A673 (cell line): Measurements from ENCODE around the gene TBC1D13. TPM values are rescaled to one million over a fixed set of nuclear protein-coding genes. Genes with fewer than 3 reads are reported as not detected.

Source experiments
- BruUV-seq: library from RNA; stranded (reverse); fragments of 400-500 nt; replicated peaks from 2 replicates; lab custom pipeline; 2021; lab: Mats Ljungman, UMichigan
- CTCF ChIA-PET: fragments of 300-600 bp; sonication (Branson Sonifier 250); formaldehyde crosslinking; loops from one replicate; lab custom pipeline; 2022; ENCODE audit warnings: antibody characterized with exemption; lab: Charles Lee
- POLR2A ChIA-PET: fragments of 300-600 bp; sonication (Branson Sonifier 250); formaldehyde crosslinking; loops from one replicate; lab custom pipeline; 2022; ENCODE audit warnings: antibody characterized with exemption; ENCODE audit not compliant: low non-redundant PET; lab: Charles Lee
- DNase-seq: peaks from one replicate; pipeline ENCODE4 v3.0.0-alpha.2; 2015; ENCODE audit warnings: low spot score
- H3K27ac ChIP-seq: fragments of 200-600 bp; sonication (generic); 2 replicates; pipeline ENCODE4 v1.5.1; 2016; ENCODE audit warnings: mixed run types, low read depth, mild to moderate bottlenecking, mixed read lengths, antibody characterized with exemption, low read length; ENCODE audit not compliant: poor library complexity, severe bottlenecking
- H3K27me3 ChIP-seq: fragments of 200-600 bp; sonication (generic); replicated peaks from 2 replicates; pipeline ENCODE4 v1.6.1; 2017; ENCODE audit warnings: mixed run types, low read depth, mild to moderate bottlenecking, mixed read lengths, antibody characterized with exemption, low read length; ENCODE audit not compliant: insufficient read depth, poor library complexity
- H3K36me3 ChIP-seq: fragments of 200-600 bp; sonication (generic); 2 replicates; pipeline ENCODE4 v1.6.1; 2016; ENCODE audit warnings: mixed run types, mild to moderate bottlenecking, mixed read lengths, antibody characterized with exemption, low read length; ENCODE audit not compliant: insufficient read depth, poor library complexity, severe bottlenecking
- H3K4me1 ChIP-seq: fragments of 200-600 bp; sonication (generic); 2 replicates; pipeline ENCODE4 v1.6.1; 2017; ENCODE audit warnings: mixed run types, mild to moderate bottlenecking, mixed read lengths, antibody characterized with exemption, low read length; ENCODE audit not compliant: insufficient read depth, poor library complexity, severe bottlenecking
- H3K4me3 ChIP-seq: fragments of 200-600 bp; sonication (generic); 2 replicates; pipeline ENCODE4 v1.5.1; 2016; ENCODE audit warnings: low read depth, mixed run types, mild to moderate bottlenecking, mixed read lengths, low read length; ENCODE audit not compliant: poor library complexity, severe bottlenecking
- H3K9me3 ChIP-seq: fragments of 200-600 bp; sonication (generic); 2 replicates; pipeline ENCODE4 v1.6.1; 2016; ENCODE audit warnings: mixed run types, low read depth, mild to moderate bottlenecking, mixed read lengths, antibody characterized with exemption, low read length; ENCODE audit not compliant: poor library complexity, severe bottlenecking
- CTCF ChIP-seq: fragments of 300-800, 200-600 bp; sonication (generic); conservative IDR thresholded peaks from 2 replicates; pipeline ENCODE4 v1.5.1; 2017; ENCODE audit warnings: low read depth, mild to moderate bottlenecking, antibody characterized with exemption, low read length, moderate library complexity, mixed read lengths
- EZH2 ChIP-seq: fragments of 200-600 bp; sonication (generic); IDR thresholded peaks from 2 replicates; pipeline ENCODE4 v1.6.1; 2017; ENCODE audit warnings: borderline replicate concordance, low read depth, mild to moderate bottlenecking, mixed read lengths, antibody characterized with exemption, low read length; ENCODE audit not compliant: poor library complexity, severe bottlenecking
- intact Hi-C: fragments of 100-400 bp; cut with micrococcal nuclease; formaldehyde crosslinking; loops from one replicate; pipeline ENCODE4 v1.10.0; 2022; ENCODE audit not compliant: unreplicated experiment
- total RNA-seq: library from RNA; stranded (reverse); gene quantifications from 2 replicates; pipeline ENCODE4 v1.2.3, GENCODE V29; 2021

The TBC1D13 gene
- total RNA-seq, 1 experiment from 2014 or later: 26.7 TPM

DNA sequence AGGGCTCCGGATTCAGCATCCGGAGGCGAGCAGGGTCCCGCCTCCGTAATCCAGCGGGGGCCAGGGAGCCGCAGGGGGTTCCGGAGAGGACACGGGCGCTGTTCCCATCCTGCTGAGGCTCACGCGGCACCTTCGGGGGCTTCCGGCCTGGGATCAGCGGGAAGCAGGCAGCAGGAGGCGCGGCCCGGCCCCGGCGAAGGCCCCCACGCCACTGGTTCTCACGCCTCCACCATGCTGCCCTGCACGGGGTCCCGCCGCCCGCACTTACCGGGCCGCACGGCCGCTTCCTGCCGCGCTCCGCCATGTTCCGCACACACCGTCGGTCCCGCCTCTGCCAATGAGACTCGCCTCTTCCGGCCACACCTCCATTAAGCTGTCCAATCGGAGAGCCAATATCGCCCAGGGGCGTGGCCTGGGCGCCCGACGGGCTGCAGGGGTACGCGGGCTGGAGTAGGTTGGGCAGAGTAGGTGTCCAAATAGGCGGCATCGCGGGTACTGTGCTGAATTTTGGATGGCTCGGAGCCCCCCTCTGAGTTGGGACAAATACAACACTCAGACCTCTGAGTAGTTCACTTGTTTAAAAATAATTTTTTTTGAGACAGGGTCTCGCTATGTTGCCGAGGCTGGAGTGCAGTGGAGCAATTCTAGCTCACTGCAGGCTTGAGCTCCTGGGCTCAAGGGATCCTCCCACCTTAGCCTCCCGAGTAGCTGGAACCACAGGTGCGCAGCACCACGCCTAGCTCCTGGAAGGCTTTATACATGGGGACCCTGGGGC is 42.6 kb downstream of the TBC1D13 start, which contains the start of gene SPOUT1:
SPOUT1 (minus strand) TSS at position 318 of the 775 bp plus-strand sequence; CDS start at position 304, 14 bp downstream.
- no TSS peak for BruUV-seq
- intact Hi-C loops: no loop called here

GRCh38 chr9:128833696-128834095 is 46.6 kb downstream of the TBC1D13 start:
- no TSS peak for BruUV-seq
- ChIA-PET CTCF (no interaction called here), POLR2A (no interaction called here)
- no peak for DNase-seq
- H3K36me3 ChIP-seq: peaks cover 3% of the 10 kb centered on the region
- intact Hi-C loops: no loop called here
- H3K4me3 ChIP-seq: no peak overlapping the region
- no peak overlapping the region for H3K27ac ChIP-seq
- no peaks in the 10 kb centered on the region for H3K27me3 ChIP-seq
- TF ChIP-seq EZH2 (no peak), CTCF (no peak)
- no peaks in the 10 kb centered on the region for H3K9me3 ChIP-seq
- peaks cover 4% of the 10 kb centered on the region for H3K4me1 ChIP-seq

More for the DNA sequence above, 42.6 kb downstream of the TBC1D13 start, which contains the start of gene SPOUT1:
- H3K27ac ChIP-seq: peak within 1 kb of the TSS; percentile 82
- ChIA-PET POLR2A (interaction anchor here (0.6 kb wide), 3 partner anchors 8 to 96 kb away, joined by 3 read pairs; no protein-coding TSS in a partner anchor), CTCF (interaction anchor here (1.0 to 1.7 kb wide), 2 partner anchors 10 to 11 kb away, joined by 6 to 10 read pairs; partner anchors contain the start of gene ENDOG)
- H3K4me3 ChIP-seq: peak within 1 kb of the TSS; percentile 63
- peak; percentile 97 for DNase-seq
- peaks cover 35% of the 10 kb centered on the region for H3K36me3 ChIP-seq
- H3K27me3 ChIP-seq: no peaks in the 10 kb centered on the region
- H3K4me1 ChIP-seq: peaks cover 7% of the 10 kb centered on the region
- no peaks in the 10 kb centered on the region for H3K9me3 ChIP-seq
- TF ChIP-seq EZH2: no peak
- no peak for TF ChIP-seq CTCF

- Histone ChIP-seq H3K4me1 (no peaks in the 10 kb centered on the region), H3K9me3 (no peaks in the 10 kb centered on the region), H3K4me3 (no peak overlapping the region), H3K36me3 (peaks cover 3% of the 10 kb centered on the region), H3K27ac (no peak overlapping the region), H3K27me3 (no peaks in the 10 kb centered on the region)
- POLR2A ChIA-PET: interaction anchor here (0.6 kb wide), 1 partner anchor 93 kb away, joined by 3 read pairs; no protein-coding TSS in a partner anchor
- intact Hi-C loops: no loop called here
- no TSS peak for BruUV-seq
- DNase-seq: no peak
- TF ChIP-seq EZH2 (no peak), CTCF (no peak)
- CTCF ChIA-PET: no interaction called here
Measured at GRCh38 chr9:128835246-128836210, 48.5 kb downstream of the TBC1D13 start.
